ENCODE measurements around the gene MSRB3. TPM values are rescaled to one million over a fixed set of nuclear protein-coding genes. Genes with fewer than 3 reads are reported as not detected.
A peak's percentile ranks its signal among the peaks of the same experiment; 100 is the strongest.

Gene MSRB3
- 17.1 and 19.2 TPM in 2 replicates for total RNA-seq
- polyA plus RNA-seq, result 16.9 and 17.1 TPM in 2 replicates

- H3K27me3 ChIP-seq, result peaks cover 19% of the 10 kb centered on the region
- H3K36me3 ChIP-seq (replicated peaks; ENCODE audit: insufficient read depth, low read depth), result no peaks in the 10 kb centered on the region
- H3K4me1 ChIP-seq (ENCODE audit: insufficient read depth), result no peaks in the 10 kb centered on the region
- no peaks in the 10 kb centered on the region for H3K9me2 ChIP-seq (replicated peaks; ENCODE audit: insufficient read depth)
- H4K20me1 ChIP-seq (ENCODE audit: insufficient read depth, poor library complexity, severe bottlenecking), result no peaks in the 10 kb centered on the region
- peak within 1 kb of the TSS; percentile 93 for H2AFZ ChIP-seq
- H3K27ac ChIP-seq, result peak within 1 kb of the TSS; percentile 83
- no peaks in the 10 kb centered on the region for H3K9me3 ChIP-seq (ENCODE audit: low read depth)
- H3K4me2 ChIP-seq, result peak within 1 kb of the TSS; percentile 97
- peaks cover 14% of the 10 kb centered on the region for H3K79me2 ChIP-seq
- peak; percentile 81 for DNase-seq (ENCODE audit: low spot score)
- WGBS (ENCODE audit: low lambda C conversion rate, missing lambda C conversion rate), result 2% methylated on average over 30 of the region's 85 CpGs
- peak within 1 kb of the TSS; percentile 62 for H3K4me3 ChIP-seq
- no peak for TF ChIP-seq EZH2 (IDR thresholded peaks at IDR 0.05; ENCODE audit: borderline replicate concordance)
- TF ChIP-seq EZH2phosphoT487 (IDR thresholded peaks at IDR 0.05; ENCODE audit: low read depth, severe bottlenecking, unreplicated experiment), result no peak
- TF ChIP-seq, protein P1, sequence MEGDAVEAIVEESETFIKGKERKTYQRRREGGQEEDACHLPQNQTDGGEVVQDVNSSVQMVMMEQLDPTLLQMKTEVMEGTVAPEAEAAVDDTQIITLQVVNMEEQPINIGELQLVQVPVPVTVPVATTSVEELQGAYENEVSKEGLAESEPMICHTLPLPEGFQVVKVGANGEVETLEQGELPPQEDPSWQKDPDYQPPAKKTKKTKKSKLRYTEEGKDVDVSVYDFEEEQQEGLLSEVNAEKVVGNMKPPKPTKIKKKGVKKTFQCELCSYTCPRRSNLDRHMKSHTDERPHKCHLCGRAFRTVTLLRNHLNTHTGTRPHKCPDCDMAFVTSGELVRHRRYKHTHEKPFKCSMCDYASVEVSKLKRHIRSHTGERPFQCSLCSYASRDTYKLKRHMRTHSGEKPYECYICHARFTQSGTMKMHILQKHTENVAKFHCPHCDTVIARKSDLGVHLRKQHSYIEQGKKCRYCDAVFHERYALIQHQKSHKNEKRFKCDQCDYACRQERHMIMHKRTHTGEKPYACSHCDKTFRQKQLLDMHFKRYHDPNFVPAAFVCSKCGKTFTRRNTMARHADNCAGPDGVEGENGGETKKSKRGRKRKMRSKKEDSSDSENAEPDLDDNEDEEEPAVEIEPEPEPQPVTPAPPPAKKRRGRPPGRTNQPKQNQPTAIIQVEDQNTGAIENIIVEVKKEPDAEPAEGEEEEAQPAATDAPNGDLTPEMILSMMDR (IDR thresholded peaks at IDR 0.05; ENCODE audit: poor library complexity), result peak; percentile 16
Measured at GRCh38 chr12:65278576-65279368, at the start of gene MSRB3. TSS of gene MSRB3 (plus strand) at chr12:65278683. CDS start at chr12:65308580, 29,897 bp downstream.

GRCh38 chr12:65229441-65229840, 49.0 kb upstream of the MSRB3 start:
- peaks cover 53% of the 10 kb centered on the region for H3K79me2 ChIP-seq
- no peaks in the 10 kb centered on the region for H3K9me3 ChIP-seq (ENCODE audit: low read depth)

GRCh38 chr12:65232476-65233077, 45.9 kb upstream of the MSRB3 start:
- Histone ChIP-seq H3K27me3 (no peaks in the 10 kb centered on the region), H3K4me2 (no peak overlapping the region), H3K9me3 (ENCODE audit: low read depth) (no peaks in the 10 kb centered on the region), H3K36me3 (replicated peaks; ENCODE audit: insufficient read depth, low read depth) (no peaks in the 10 kb centered on the region), H4K20me1 (ENCODE audit: insufficient read depth, poor library complexity, severe bottlenecking) (no peaks in the 10 kb centered on the region), H3K79me2 (peaks cover 46% of the 10 kb centered on the region), H3K4me3 (no peak overlapping the region), H3K4me1 (ENCODE audit: insufficient read depth) (no peaks in the 10 kb centered on the region), H3K27ac (no peak overlapping the region), H2AFZ (no peak overlapping the region), H3K9me2 (replicated peaks; ENCODE audit: insufficient read depth) (no peaks in the 10 kb centered on the region)
- TF ChIP-seq EZH2 (IDR thresholded peaks at IDR 0.05; ENCODE audit: borderline replicate concordance), result no peak
- TF ChIP-seq, protein P1 (IDR thresholded peaks at IDR 0.05; ENCODE audit: poor library complexity), result peak; percentile 48
- no peak for TF ChIP-seq EZH2phosphoT487 (IDR thresholded peaks at IDR 0.05; ENCODE audit: low read depth, severe bottlenecking, unreplicated experiment)
- DNase-seq (ENCODE audit: low spot score), result peak; percentile 8
- WGBS (ENCODE audit: low lambda C conversion rate, missing lambda C conversion rate), result 62% methylated on average over 3 of the region's 3 CpGs

More at GRCh38 chr12:65229441-65229840, 49.0 kb upstream of the MSRB3 start:
- H3K27ac ChIP-seq, result no peak overlapping the region
- H2AFZ ChIP-seq, result no peak overlapping the region
- no peaks in the 10 kb centered on the region for H3K36me3 ChIP-seq (replicated peaks; ENCODE audit: insufficient read depth, low read depth)
- no peak for DNase-seq (ENCODE audit: low spot score)
- no peak overlapping the region for H3K4me3 ChIP-seq
- WGBS (ENCODE audit: low lambda C conversion rate, missing lambda C conversion rate), result 100% methylated on average over 1 of the region's 1 CpG
- H3K9me2 ChIP-seq (replicated peaks; ENCODE audit: insufficient read depth), result no peaks in the 10 kb centered on the region
- no peak overlapping the region for H3K4me2 ChIP-seq
- H3K27me3 ChIP-seq, result no peaks in the 10 kb centered on the region
- no peaks in the 10 kb centered on the region for H3K4me1 ChIP-seq (ENCODE audit: insufficient read depth)
- no peak for TF ChIP-seq EZH2 (IDR thresholded peaks at IDR 0.05; ENCODE audit: borderline replicate concordance)
- no peaks in the 10 kb centered on the region for H4K20me1 ChIP-seq (ENCODE audit: insufficient read depth, poor library complexity, severe bottlenecking)

- 98% methylated on average over 1 of the region's 1 CpG for WGBS (ENCODE audit: low lambda C conversion rate, missing lambda C conversion rate)
- no peak for TF ChIP-seq EZH2phosphoT487 (IDR thresholded peaks at IDR 0.05; ENCODE audit: low read depth, severe bottlenecking, unreplicated experiment)
- no peak for TF ChIP-seq EZH2 (IDR thresholded peaks at IDR 0.05; ENCODE audit: borderline replicate concordance)
- TF ChIP-seq, protein P1 (IDR thresholded peaks at IDR 0.05; ENCODE audit: poor library complexity), result no peak
- Histone ChIP-seq H3K4me1 (ENCODE audit: insufficient read depth) (no peaks in the 10 kb centered on the region), H3K9me2 (replicated peaks; ENCODE audit: insufficient read depth) (no peaks in the 10 kb centered on the region), H4K20me1 (ENCODE audit: insufficient read depth, poor library complexity, severe bottlenecking) (no peaks in the 10 kb centered on the region), H3K36me3 (replicated peaks; ENCODE audit: insufficient read depth, low read depth) (no peaks in the 10 kb centered on the region), H3K4me2 (no peak overlapping the region), H3K79me2 (peaks cover 13% of the 10 kb centered on the region), H3K9me3 (ENCODE audit: low read depth) (no peaks in the 10 kb centered on the region), H2AFZ (no peak overlapping the region), H3K27me3 (no peaks in the 10 kb centered on the region), H3K27ac (no peak overlapping the region), H3K4me3 (no peak overlapping the region)
- DNase-seq (ENCODE audit: low spot score), result no peak
Measured at GRCh38 chr12:65237153-65237552, 41.3 kb upstream of the MSRB3 start.

Data from hepatocyte (in vitro differentiated cells).